Activated CD8-positive, alpha-beta memory T cell treated with anti-CD3 and anti-CD28 coated beads for 1 hour (primary cell): ENCODE data around the gene CEP350.
"Not testable (repeated sequence)": the region's sequence is repeated elsewhere in the genome, so short reads cannot be mapped to it uniquely, and the experiment has no call there.

Experiments
- DNase-seq, 2 donors: peaks; one replicate each; pipeline ENCODE4 v3.0.0-alpha.2; 2020; ENCODE audit warnings: low read depth in 1 of 2; ENCODE audit errors: extremely low read depth in 1 of 2

CEP350 gene

GRCh38 chr1:179938752-179939151 is 15.9 kb upstream of the CEP350 start:
- DNase-seq = no peak

DNA sequence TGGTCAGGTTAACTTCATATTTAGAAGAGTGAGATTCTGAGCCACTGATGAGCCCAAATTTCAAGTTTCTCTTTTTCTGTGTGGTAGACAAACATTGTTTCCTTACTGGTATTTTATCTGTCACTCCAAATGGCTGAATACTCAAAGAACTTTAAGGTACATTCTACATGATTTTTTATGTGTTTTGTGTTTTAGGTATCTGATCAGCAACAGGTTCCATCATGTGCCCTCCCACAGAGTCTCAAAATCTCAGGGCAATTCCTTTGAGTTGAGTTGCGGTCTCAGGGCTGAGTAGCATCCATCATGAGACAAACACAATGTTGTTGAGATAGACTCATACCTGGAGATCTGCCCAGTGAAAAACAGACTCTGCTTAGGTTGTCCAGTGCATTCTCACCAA is 14.7 kb upstream of the CEP350 start:
- no peak for DNase-seq

DNA sequence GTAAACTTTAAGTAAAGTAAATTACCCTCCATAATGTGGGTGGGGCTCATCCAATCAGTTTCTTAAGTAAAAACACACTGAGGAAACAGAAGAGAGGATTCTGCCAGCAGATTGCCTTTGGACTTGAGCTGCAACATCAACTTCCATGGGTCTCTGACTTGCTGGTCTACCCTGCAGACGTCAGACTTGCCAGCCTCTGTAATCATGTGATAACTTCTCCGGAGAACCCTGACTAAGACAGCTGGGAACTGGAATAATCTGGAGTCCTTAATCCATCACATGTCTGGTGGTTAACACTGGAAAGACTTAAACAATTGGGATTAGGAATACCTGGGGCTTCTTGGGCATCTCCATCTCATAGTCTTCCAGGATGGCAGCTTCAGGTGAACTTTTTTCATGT is 13.2 kb upstream of the CEP350 start:
- no peak for DNase-seq

DNA sequence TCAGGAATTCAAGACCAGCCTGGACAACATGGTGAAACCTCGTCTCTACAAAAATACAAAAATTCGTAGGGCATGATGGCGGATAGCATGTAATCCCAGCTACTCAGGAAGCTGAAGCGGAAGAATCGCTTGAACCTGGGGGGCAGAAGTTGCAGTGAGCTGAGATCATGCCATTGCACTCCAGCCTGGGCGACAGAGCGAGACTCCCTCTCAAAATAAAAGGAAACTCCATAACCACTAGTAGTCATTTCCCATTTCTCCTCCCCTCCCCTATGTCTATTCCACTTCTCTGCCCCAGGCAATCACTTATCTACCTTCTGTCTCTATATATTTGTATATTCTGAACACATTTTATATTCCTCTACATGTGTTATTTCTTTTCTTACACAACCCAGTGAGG is 4.0 kb upstream of the CEP350 start:
- DNase-seq = no peak

DNA sequence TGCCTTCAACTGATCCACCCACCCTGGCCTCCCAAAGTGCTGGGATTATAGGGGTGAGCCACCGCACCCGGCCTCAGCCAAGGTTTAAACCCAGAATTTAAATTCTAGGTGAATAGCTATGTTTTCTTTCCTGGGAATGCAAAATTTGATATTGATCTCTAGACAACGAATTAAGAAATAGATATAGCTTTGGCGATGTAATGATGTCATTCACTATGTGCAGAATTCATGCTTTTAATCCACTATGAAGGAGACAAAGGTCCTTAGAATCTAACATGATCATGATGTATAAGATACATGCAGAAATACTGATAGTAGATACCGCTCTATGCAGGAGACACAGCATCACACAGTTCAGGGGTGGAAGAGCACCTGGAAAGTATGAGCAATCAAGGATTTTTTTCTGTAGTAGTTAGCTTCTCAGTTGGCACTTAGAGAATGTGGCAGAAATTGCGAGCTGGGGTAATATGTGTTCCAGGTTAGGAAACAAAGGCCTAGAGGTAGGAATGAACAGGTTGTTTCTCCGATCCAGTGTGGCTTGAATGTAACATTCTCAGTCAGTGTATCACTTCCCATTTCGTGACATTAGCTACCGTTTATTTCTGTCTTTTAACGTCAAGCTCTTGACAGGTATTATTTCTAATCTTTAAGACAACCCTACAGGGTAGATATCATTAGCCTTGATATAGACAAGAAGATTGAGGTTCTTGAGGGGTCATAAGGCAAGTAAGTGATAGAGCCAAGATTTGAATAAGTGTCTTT is 3.0 kb upstream of the CEP350 start:
- DNase-seq = no peak

- DNase-seq = no peak
Measured at GRCh38 chr1:179952186-179952585, 2.4 kb upstream of the CEP350 start.

DNA sequence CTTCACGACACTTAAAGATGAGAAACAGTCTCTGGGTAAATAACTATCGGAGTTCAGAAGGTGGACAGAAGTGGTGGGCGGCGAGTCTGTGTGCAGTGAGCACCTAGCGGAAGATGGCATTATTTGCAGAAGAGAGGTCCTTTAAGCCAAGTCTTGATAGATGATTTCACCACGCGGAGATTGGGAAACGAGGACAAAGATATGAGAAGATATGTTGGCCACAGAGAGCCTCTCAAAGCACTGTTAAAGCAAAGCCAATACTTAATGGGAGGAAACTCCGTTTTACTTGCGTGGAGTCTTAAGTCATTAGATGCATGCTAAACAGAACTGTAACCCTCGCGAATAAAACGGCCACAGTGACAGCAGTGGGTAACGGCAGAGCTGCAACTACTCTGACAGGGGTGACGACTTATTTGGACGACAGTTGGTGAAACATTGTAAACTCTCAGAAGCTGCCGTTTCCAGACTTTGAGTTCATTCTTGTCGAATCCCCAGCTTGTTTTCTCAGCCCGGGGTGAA is 577 bp upstream of the CEP350 start:
- no peak for DNase-seq

GRCh38 chr1:179955287-179955680 is 674 bp downstream of the CEP350 start:
- no peak for DNase-seq

GRCh38 chr1:179955731-179956130 is 1.1 kb downstream of the CEP350 start:
- no peak for DNase-seq

DNA sequence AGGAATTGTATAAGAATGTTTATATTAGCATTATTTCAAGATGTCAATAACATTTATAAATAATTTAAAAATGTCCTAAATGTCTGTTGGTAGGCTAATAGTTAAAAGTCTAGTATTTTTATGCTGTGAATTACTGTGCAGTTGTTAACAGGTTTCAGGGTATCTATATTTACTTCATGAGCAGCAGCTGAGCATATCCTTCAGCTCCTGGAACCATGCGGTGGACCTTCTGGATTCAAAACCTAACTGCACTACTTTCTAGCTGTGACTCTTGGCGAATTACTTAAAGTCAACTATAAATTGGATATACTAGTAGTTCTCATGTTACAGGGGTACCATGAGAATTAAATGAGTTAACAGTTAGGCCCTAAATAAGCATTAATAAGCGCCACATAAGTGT is 3.7 kb downstream of the CEP350 start:
- DNase-seq = no peak

GRCh38 chr1:179962168-179962567 is 7.6 kb downstream of the CEP350 start:
- not testable (repeated sequence) for DNase-seq

DNA sequence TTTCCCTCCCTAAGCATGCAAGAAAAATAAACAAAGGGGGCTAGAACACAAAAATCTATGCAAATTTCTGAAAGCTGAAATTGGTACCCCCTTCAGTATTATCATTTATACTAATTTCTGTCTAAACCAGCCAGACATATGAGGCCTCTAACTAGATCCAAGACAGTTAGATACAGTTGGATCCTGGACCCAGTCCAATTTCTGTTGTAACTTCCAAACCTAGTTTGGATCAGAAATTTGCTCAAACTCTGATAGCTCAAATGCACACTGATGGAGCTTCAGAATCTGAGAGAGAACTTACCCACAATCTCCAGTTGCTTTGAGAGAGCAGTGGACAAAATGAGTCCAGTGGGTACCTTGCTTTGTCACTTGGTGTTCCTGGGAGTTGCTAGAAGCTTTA is 11.9 kb downstream of the CEP350 start:
- no peak for DNase-seq

GRCh38 chr1:179968284-179968993 is 13.8 kb downstream of the CEP350 start:
- DNase-seq = no peak

DNA sequence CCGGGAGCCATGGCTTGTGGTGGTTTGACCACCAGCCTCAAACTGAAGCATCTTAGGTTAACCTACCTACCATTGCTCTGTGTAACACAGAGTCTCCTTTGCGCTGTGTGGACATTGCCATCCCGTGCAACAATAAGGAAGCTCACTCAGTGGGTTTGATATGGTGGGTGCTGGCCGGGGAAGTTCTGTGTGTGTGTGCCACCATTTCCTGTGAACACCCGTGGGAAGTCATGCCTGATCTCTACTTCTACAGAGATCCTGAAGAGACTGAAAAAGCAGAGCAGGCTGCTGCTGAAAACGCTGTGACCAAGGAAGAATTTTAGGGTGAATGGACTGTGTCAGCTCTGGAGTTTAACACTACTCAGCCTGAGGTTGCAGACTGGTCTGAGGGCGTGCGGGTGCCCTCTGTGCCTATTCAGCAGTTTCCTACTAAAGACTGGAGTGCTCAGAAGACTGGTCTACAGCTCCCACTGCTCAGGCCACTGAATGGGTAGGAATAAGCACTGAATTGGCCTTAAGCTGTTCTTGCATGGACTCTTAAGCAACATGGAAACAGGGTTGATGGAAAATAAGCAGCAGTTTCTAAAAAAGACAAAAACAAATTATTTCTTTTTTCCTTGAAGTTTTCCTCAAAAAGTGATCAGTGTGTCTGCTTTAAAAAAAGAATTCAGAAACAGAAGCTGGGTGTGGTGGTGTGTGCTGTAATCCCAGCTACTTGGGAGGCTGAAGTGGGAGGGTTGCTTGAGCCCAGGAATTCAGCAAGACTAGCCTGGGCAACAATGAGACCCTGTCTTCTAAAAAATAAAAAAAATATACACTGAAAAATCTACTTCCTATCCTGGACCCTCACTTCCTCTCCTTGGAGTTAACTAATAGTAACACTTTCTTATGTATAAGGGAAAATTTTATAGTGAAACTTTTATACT is 14.6 kb downstream of the CEP350 start:
- no peak for DNase-seq

- no peak for DNase-seq
Measured at GRCh38 chr1:179969962-179970361, 15.4 kb downstream of the CEP350 start.

DNA sequence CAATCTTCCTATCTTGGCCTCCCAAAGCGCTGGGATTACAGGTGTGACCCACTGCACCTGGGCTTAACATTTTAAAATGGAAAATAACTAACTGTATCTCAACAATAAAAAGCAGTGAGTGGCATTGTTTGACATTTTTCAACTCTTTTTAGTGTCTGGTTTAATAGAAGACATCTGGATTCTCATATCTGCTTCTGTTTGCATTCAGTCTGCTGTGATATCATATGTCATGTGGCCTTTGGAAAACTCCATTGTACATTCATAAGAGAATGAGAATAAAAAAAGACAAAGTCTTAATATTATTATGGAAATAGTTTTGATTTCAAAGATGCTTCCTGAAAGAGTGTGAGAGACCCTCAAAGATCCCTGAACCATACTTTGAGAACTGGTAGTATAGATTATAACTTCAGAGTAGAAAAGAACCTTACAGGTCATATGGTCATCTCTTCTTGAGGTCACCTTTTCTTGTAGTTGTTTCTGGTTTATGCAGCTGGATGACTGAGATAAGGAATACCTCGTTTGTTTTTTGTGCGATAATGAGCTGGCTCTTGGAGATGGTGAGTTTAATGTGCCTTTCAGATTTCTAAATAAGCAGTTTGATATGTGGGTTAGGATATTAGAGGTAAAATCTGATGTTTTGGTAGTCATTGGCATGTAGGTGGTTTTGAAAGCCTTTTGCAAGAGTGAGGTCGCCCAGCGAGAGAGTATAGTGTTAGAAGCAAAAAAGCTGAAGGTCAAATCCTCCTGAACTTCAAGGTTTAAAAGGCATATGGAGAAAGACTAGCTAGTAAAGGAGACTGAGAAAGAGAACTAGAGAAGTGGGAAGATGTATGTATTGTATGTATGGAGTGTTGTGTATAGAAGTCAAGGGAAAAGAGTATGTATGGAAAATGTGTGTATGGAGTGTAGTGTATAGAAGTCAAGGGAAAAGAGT is 17.2 kb downstream of the CEP350 start:
- no peak for DNase-seq

DNA sequence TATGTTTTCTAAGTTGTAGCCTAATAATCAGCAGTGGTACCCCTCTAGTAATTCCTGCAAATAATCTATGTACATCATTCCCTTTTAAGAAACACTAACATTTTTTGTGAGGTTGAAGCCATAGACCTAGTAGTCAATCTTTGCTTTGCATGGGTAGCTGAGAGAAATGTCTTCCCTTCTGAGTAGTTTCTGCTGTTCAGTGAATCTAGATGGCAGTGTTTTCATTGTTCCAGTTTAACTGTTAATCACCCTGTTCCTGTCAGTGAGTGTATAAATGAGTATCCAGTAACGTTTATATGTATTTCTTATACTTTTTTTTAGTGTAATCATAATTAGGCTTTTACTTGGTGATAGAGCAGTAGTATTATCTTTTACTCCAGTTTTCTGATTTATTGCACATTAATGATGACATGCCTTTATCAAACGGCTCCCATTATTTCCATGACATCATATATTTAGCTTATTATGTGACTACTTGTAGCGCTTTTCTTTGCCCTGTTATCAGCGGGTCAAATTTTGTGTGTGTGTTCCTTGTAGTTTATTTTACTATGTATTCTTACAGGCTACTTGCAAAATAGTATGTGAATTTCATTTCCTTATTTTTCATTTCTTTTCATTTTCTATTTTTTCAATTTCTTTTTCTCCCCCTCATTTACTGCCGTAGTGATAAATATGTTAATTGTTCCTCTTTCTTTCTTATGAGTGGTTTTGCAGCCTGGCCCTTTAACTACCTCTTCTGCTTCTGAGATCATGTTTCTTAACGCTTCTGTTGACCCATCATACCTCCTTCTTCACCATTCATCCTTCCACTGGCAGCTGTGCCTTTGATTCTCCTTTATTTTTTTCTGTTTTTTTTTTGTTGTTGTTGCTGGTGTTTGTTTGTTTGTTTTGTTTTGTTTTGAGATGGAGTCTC is 18.8 kb downstream of the CEP350 start:
- DNase-seq = no peak

- DNase-seq = no peak
Measured at GRCh38 chr1:179976970-179977651, 22.5 kb downstream of the CEP350 start.
